ENCODE measurements around the gene OR1D5. TPM values are rescaled to one million over a fixed set of nuclear protein-coding genes. Genes with fewer than 3 reads are reported as not detected.
"Not testable (repeated sequence)": the region's sequence is repeated elsewhere in the genome, so short reads cannot be mapped to it uniquely, and the experiment has no call there.

Gene OR1D5, protein sequence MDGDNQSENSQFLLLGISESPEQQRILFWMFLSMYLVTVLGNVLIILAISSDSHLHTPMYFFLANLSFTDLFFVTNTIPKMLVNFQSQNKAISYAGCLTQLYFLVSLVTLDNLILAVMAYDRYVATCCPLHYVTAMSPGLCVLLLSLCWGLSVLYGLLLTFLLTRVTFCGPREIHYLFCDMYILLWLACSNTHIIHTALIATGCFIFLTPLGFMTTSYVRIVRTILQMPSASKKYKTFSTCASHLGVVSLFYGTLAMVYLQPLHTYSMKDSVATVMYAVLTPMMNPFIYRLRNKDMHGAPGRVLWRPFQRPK
- not detected for total RNA-seq
- long read RNA-seq: 0 reads

DNA sequence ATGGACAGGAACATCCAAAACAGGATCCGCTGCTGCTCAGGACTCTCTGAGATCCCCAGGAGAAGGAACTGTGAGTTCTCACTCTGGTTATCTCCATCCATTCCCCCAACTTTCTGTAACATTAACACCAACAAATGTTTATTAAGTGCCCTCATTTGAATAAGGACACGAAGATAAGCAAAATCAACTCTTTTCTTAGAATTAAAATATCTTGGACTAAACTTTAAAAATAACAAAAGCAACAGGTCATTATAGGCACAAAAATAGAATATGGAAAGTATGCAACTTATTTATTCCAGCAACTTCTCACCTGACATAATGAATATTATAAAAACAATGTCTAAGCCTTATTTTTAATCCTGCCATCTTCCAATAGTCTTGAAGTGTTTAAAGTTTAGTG, at the start of gene OR1D5:
TSS of gene OR1D5 (minus strand) at position 101 of the 400 bp plus-strand sequence. CDS start at position 101, 0 bp downstream.
- DNase-seq (ENCODE audit: low spot score); intact Hi-C loops (cut with DNase I): not testable (repeated sequence)

GRCh38 chr17:3104322-3104721, 40.9 kb upstream of the OR1D5 start, which contains the start of gene OR1D2:
Gene OR1D2 (minus strand): TSS chr17:3104422. CDS start chr17:3092996, 11,426 bp downstream.
- intact Hi-C loops (cut with DNase I): no loop called here
- DNase-seq (ENCODE audit: low spot score): no peak

- intact Hi-C loops (cut with DNase I); DNase-seq (ENCODE audit: low spot score): not testable (repeated sequence)
Measured at GRCh38 chr17:3073850-3074249, 10.4 kb upstream of the OR1D5 start.

GRCh38 chr17:3065192-3065591, 1.8 kb upstream of the OR1D5 start:
- DNase-seq (ENCODE audit: low spot score); intact Hi-C loops (cut with DNase I): not testable (repeated sequence)

DNA sequence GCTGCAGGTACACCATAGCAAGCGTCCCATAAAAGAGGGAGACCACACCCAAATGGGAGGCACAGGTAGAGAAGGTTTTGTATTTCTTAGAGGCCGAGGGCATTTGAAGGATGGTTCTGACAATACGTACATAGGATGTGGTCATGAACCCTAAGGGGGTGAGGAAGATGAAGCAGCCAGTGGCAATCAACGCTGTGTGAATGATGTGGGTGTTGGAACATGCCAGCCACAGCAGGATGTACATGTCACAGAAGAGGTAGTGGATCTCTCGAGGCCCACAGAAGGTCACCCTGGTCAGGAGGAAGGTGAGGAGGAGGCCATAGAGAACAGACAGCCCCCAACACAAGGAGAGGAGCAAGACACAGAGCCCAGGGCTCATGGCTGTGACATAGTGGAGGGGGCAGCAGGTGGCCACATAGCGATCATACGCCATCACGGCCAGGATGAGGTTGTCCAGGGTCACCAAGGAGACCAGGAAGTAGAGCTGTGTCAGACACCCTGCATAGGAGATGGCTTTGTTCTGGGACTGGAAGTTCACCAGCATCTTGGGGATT, 506 bp downstream of the OR1D5 start:
- intact Hi-C loops (cut with DNase I); DNase-seq (ENCODE audit: low spot score): not testable (repeated sequence)

- DNase-seq (ENCODE audit: low spot score); intact Hi-C loops (cut with DNase I): not testable (repeated sequence)
Measured at GRCh38 chr17:3054868-3055267, 8.5 kb downstream of the OR1D5 start.

DNA sequence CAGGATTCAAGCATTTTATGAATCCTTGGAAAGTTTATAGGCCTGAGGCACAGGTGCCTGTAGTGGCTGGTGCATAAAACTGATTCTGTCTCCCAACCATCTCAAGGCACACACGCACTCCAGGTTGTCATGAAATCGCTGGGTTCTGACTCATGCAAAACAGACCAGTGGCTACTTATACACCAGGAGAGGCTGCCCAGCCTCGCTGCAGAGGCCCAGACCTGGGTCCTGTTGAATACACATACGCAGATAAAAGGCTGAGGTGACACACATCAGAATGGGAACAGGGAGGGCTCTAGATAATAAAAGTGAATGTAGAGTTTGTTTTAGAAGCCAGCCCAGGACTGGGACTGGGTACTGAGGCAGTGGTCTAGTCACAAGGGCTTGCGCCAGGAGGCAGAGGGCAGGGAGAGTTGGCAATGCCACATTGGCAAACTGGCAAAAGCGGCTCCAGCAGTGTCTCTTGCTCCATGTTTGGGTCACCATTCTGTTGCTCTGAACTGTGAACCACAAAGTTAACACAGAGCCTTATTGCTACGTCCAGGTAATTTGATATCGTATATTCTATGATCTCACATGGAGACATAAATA, 13.6 kb downstream of the OR1D5 start:
- intact Hi-C loops (cut with DNase I): loop anchor here (5.0 kb wide), 1 partner anchor 598 kb away; no protein-coding TSS in a partner anchor
- DNase-seq (ENCODE audit: low spot score): no peak

DNA sequence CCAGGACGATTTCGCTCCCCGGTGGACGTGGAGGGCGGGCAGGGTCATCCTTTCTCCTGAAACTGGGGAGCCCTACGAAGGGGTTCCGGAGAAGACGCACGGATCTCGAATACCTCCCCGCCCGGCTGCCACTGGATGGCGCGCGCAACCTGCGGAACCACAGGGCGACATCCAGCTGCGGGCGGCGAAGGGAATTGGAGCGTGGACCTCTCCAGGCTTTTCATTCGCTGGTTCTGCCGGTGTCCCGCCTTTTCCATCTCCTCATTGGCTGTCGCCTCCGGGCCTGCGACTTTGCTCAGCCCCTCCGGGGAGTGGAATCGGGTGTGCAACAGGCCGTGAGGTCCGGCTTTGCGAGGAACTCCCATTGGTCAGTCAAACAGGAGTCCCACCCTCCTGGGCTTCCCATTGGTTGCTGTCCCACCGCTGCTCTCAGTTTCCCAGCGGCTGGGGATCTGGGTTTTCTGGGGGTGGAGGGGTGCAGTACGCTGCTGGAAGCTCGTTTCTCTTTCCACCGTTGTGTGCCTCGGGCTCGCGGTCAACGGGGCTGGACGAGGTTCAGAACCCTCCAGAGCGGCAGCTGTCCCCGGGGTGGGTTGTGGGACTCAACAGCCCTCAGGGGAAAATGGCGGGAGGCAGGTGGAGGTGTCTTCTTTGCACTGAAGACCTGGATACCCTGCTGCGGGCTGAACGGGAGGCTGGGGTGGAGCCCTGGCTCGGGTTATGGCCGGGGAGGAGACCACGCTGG, 14.5 kb downstream of the OR1D5 start:
- peak; percentile 98 for DNase-seq (ENCODE audit: low spot score)
- intact Hi-C loops (cut with DNase I): loop anchor here (5.0 kb wide), 1 partner anchor 598 kb away; no protein-coding TSS in a partner anchor

DNA sequence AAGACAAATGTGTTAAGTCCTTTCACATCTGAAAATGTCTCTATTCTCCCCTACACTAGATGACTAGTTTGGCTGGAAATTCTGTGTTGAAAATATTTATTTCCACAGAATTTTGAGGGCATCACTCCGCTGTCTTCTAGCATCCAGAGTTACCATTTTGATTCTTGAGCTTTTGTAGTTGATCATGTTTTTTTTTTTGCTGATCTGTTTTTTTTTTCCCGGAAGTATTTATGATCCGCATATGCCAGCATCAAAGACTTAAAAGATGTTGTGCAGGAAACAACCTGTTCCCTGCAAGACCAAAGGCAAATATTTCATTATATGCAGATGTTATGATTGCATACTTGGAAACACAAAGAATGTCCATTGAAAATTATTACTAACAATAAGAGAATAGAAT, 16.7 kb downstream of the OR1D5 start:
- DNase-seq (ENCODE audit: low spot score): no peak
- intact Hi-C loops (cut with DNase I): loop anchor here (5.0 kb wide), 1 partner anchor 601 kb away; no protein-coding TSS in a partner anchor

DNA sequence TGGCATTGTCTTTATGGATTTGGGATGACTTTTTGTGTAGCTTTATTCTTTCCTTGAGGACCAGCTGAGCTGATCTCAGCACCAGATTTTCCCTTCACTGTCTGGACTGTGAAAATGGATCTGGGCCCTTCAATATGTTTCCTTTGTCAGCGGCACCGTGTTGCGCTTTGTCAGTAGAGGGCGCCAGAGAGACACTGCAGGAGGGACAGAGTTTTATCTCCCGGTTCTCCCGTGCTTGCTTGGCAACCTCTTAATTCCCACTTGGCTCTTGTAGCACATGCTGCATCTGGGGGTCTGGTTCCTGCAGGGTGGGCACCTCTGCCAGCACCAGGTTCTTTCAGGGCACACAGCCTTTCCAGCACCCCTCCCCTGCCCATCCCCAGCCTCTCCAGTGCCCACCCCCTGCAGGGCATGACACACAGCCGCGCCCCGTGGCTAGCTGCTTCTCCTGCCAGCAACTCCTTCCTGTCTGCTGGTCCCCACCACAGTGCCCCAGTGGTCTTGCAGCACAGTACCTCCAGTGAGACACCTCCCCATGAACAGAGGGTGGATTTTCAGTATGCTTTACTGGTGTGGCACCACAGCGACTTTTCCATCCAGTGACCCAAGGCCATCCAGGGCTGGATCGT, 19.6 kb downstream of the OR1D5 start:
- intact Hi-C loops (cut with DNase I): no loop called here
- DNase-seq (ENCODE audit: low spot score): no peak

DNA sequence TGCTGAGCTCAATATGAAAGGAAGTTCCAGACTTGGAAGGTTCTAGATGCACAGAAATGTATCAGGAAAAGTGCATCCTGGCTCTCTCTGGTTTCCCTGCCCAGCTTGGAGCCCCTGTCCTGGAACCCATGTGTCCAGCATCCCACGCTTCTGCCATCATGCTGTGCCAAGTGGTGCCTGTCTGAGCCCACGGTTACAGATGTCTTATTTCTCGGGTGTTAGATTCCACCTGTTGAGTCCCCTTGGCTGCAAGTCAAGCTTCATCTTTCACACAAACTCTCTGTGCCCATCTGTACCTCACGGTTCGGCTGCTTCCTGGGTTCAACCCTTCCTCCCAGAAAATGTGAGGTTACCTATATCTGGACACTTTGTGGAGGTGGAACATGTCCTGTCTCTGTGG, 22.5 kb downstream of the OR1D5 start:
- intact Hi-C loops (cut with DNase I): no loop called here
- no peak for DNase-seq (ENCODE audit: low spot score)

DNA sequence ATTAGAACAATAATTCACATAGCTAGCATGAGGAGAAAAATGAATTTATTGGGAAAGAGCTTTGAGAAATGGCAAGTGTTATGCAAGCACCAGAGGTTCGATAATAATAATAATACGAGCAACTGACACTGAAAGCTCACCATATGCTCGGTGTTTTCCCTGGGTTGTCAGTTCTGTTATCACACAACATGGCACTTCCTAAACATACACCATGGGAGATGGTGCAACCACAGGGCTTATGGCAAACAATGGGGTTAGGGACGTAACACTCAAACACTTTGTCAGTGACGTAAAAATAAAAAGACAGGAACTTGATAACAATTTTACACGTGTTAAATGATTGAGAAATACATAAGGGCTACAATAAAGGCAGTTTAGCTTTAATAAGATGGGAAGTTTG, 23.7 kb downstream of the OR1D5 start:
- DNase-seq (ENCODE audit: low spot score): no peak
- intact Hi-C loops (cut with DNase I): no loop called here

DNA sequence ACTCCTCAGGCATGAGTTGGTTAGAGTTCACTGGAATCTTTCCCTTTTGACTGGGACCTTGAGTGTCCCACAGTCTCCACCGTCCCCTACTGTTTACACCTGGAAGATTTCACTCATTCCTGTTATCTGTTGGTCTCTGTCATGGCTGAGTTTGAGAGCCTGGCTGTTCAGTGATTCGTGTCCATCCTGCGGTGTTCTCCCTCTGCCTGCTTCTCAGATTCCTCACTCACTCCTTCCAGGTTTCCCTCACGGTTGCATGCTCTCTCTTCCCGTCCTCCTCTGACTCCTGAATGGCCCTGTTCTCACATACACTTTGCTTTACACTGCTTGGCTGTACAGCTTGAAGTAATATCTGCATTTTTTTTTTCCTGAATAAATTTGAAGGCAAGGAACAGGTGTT, 24.5 kb downstream of the OR1D5 start:
- no peak for DNase-seq (ENCODE audit: low spot score)
- intact Hi-C loops (cut with DNase I): no loop called here

GRCh38 chr17:3037259-3037658, 26.1 kb downstream of the OR1D5 start:
- intact Hi-C loops (cut with DNase I): no loop called here

GRCh38 chr17:3036800-3037199, 26.6 kb downstream of the OR1D5 start:
- intact Hi-C loops (cut with DNase I): no loop called here
- DNase-seq (ENCODE audit: low spot score): no peak

More at GRCh38 chr17:3037259-3037658, 26.1 kb downstream of the OR1D5 start:
- DNase-seq (ENCODE audit: low spot score): no peak

GRCh38 chr17:3035968-3036280, 27.5 kb downstream of the OR1D5 start:
- no peak for DNase-seq (ENCODE audit: low spot score)

DNA sequence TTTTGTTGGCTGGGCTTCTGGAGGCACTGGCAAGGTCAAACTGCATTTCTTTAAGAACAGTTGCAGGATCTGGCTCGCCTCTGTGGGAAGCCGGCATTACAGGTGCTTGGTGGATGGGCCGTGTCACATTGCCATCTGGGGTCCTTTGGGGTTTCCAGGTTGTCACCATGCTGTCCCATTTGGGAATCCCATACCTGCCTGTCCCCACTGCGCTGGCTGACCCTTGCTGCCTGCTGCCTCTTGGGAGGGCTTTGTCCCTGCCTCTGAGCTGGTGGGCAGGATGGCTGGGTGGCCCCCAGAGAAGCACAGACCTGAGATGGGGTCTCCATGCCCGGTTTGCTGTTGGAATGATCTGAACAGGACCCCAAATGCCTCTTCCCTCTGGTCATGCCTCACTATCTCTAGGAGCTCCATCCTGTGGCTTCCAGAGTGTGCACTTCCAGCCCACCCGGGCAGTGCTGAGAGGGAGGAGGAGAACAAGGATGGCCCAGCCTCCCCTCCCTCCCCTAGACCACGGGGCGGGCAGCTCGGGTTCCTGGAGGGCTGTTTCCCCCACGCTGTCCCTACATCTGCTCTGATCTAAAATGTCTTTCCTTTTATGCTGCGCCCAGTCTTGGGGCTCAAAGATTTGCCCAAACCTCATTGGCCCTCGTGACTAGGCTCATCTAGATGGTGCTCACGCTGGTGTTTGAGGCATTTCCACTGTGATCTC, 28.0 kb downstream of the OR1D5 start:
- intact Hi-C loops (cut with DNase I): no loop called here

More at GRCh38 chr17:3035968-3036280, 27.5 kb downstream of the OR1D5 start:
- intact Hi-C loops (cut with DNase I): no loop called here

GRCh38 chr17:3034578-3034920, 28.9 kb downstream of the OR1D5 start:
- intact Hi-C loops (cut with DNase I): no loop called here
- DNase-seq (ENCODE audit: low spot score): no peak

More for the DNA sequence above, 28.0 kb downstream of the OR1D5 start:
- peak; percentile 35 for DNase-seq (ENCODE audit: low spot score)
